GM06990 (cell line): ENCODE data around the gene CDC42EP3.

ENCODE experiments used
- DNase-seq: peaks from one replicate; pipeline ENCODE4 v3.0.0-alpha.2; 2011; ENCODE audit not compliant: insufficient read length; ENCODE audit errors: extremely low read depth
- H3K27me3 ChIP-seq: replicated peaks from 2 replicates; pipeline ENCODE4 v1.6.0; 2011; ENCODE audit warnings: low read length; ENCODE audit not compliant: control insufficient read depth, insufficient read depth
- H3K36me3 ChIP-seq: 2 replicates; pipeline ENCODE4 v1.5.1; 2011; ENCODE audit warnings: low read length; ENCODE audit not compliant: control insufficient read depth, insufficient read depth
- H3K4me3 ChIP-seq: replicated peaks from 2 replicates; pipeline ENCODE4 v1.5.1; 2011; ENCODE audit warnings: low read depth, mild to moderate bottlenecking, control low read depth, low read length
- TF ChIP-seq, protein P1 (sequence below): IDR thresholded peaks from 2 replicates; pipeline ENCODE4 v1.5.1; 2011; ENCODE audit warnings: low read length, control low read depth, mild to moderate bottlenecking, inconsistent platforms; ENCODE audit not compliant: insufficient read depth, poor library complexity, severe bottlenecking

The CDC42EP3 gene

DNA sequence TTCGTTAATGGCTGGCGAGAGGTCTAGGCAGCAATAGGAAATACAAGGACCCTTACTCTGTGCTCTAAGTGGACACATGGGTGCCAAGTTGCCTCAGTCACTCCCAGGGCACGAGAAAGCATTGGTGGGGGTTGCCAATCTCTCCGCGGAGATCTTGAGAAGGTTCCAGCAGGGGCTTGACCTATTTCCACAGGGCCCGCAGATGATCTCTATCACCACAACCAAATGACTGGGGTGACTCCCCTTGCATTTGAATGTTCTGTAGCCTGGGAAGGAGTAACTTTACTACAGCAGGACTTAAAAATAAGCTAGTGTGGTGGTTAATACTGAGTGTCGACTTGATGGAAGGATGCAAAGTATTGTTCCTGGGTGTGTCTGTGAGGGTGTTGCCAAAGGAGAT is 8.1 kb downstream of the CDC42EP3 start:
- H3K4me3 ChIP-seq, result no peak overlapping the region
- TF ChIP-seq, protein P1, sequence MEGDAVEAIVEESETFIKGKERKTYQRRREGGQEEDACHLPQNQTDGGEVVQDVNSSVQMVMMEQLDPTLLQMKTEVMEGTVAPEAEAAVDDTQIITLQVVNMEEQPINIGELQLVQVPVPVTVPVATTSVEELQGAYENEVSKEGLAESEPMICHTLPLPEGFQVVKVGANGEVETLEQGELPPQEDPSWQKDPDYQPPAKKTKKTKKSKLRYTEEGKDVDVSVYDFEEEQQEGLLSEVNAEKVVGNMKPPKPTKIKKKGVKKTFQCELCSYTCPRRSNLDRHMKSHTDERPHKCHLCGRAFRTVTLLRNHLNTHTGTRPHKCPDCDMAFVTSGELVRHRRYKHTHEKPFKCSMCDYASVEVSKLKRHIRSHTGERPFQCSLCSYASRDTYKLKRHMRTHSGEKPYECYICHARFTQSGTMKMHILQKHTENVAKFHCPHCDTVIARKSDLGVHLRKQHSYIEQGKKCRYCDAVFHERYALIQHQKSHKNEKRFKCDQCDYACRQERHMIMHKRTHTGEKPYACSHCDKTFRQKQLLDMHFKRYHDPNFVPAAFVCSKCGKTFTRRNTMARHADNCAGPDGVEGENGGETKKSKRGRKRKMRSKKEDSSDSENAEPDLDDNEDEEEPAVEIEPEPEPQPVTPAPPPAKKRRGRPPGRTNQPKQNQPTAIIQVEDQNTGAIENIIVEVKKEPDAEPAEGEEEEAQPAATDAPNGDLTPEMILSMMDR, result no peak
- no peaks in the 10 kb centered on the region for H3K27me3 ChIP-seq
- no peak for DNase-seq
- peaks cover 5% of the 10 kb centered on the region for H3K36me3 ChIP-seq

DNA sequence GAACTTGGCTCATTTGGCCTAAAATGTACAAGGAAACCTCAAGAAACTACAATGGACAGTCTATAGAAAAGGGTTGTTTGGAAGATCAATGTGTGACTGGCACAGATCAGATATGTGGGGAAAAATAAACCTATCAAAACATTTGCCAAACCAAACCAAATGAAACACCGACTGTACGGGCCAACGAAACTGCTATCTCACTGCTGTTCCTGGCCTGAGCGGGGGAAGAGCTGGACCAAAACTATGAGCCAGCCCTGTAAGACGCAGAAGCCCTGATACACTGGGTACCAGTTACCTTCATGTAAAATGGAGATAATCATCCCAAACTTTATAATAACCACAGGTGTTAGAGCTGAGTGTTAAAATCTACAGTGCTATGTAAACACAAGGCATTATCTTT is 11.7 kb downstream of the CDC42EP3 start:
- H3K36me3 ChIP-seq, result peaks cover 4% of the 10 kb centered on the region
- DNase-seq, result no peak
- no peaks in the 10 kb centered on the region for H3K27me3 ChIP-seq
- TF ChIP-seq, protein P1, result no peak
- H3K4me3 ChIP-seq, result no peak overlapping the region

GRCh38 chr2:37658682-37659081 is 12.8 kb downstream of the CDC42EP3 start:
- Histone ChIP-seq H3K27me3 (no peaks in the 10 kb centered on the region), H3K36me3 (peaks cover 4% of the 10 kb centered on the region), H3K4me3 (no peak overlapping the region)
- DNase-seq, result no peak
- TF ChIP-seq, protein P1, result no peak

DNA sequence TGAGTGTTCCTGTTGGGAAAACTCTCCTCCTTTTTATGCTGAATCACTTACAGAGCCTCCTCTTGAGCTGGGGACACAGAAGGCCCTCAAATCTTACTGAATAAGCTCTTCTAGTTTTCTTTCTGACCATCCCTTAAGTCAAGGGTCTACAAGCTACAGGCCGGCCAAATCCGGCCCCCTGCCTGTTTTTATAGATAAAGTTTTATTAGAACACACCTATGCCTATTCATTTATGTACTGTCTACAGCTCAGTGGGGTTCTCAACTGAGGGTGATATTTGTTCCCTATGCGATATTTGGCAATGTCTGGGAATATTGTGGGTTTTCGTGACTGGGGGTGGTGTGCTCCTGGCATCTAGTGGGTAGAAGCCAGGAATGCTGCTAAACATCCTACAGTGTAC is 14.0 kb downstream of the CDC42EP3 start:
- DNase-seq, result no peak
- H3K27me3 ChIP-seq, result no peaks in the 10 kb centered on the region
- TF ChIP-seq, protein P1, result no peak
- peaks cover 1% of the 10 kb centered on the region for H3K36me3 ChIP-seq
- no peak overlapping the region for H3K4me3 ChIP-seq

DNA sequence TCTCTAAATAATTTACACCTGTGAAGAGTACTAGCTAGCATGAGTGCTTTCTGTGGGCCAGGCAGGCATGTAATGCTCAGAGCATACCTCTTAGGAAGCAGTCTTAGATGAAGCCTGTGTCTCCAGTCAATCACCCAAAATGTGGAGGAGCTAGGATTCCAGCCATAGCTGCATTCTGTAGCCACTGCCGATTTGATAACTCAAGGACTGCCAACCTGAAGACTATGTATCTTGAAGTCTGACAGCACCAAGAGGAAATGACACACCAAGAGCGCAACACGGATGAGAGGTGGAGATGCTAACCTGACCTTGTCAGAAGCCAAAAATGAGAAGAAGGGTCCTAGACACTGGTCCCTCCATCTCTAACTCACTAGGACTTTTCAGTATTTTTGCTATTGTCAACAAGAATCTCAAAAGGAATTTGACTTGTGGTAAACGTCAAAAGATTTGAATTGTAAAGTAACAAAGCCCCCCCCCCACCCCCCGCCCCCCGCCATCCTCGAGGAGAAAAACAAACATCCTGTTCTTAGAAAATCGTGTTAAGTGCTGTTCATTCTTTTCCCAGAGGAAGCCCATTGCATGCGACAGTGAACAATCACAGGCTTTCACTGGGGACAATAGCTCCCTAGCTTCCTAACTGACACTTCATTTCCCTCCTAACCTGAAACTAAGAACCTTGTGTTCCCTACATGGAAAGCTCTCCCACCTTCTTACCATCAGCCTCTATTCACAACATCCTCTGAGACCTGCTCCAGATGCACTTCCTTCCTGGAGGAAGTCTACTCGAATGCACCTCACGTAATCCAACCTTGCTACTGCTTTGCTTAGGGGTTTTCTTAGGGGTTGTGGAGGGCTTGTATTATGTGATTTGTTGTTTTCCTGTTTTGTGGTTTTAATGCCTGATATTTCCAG is 14.7 kb downstream of the CDC42EP3 start:
- H3K4me3 ChIP-seq, result no peak overlapping the region; the same call in 1 of the 2 replicates
- TF ChIP-seq, protein P1, result no peak
- DNase-seq, result no peak
- H3K36me3 ChIP-seq, result no peaks in the 10 kb centered on the region; the same call in none of the 2 replicates
- H3K27me3 ChIP-seq, result no peaks in the 10 kb centered on the region
